ENCODE data around the gene ARF3. TPM values are rescaled to one million over a fixed set of nuclear protein-coding genes. Genes with fewer than 3 reads are reported as not detected.

The ARF3 gene
- total and polyA plus RNA-seq, 9 of the 15 experiments (the other 6 are each of a cell fraction or from before 2014, with no cell fraction given): 5.9 to 170 (median 64.4) TPM

GRCh38 chr12:48952691-48953090 lies 4.6 kb downstream of the ARF3 start:
- POLR2A ChIA-PET: interaction anchor here (0.6 to 2.0 kb wide), 4 partner anchors 9 to 568 kb away, joined by 3 to 7 read pairs (median 5); no protein-coding TSS in a partner anchor
- BruUV-seq (replicated peaks): no TSS peak

More at GRCh38 chr12:48952691-48953090, 4.6 kb downstream of the ARF3 start:
- intact Hi-C loops (cut with micrococcal nuclease) (no loop called here), in situ Hi-C loops (cut with MboI) (no loop called here)
- peaks cover 75% of the 10 kb centered on the region for H3K79me2 ChIP-seq (ENCODE audit: control insufficient read depth, insufficient read depth, low read length)
- FAIRE-seq: no peak
- TF ChIP-seq ETV6 (IDR thresholded peaks at IDR 0.05; ENCODE audit: borderline replicate concordance in 1 of 2, low read depth in 2 of 2, low read length in 1 of 2) (no peak), ETV6 (CRISPR knock-in tag; IDR thresholded peaks at IDR 0.05; ENCODE audit: borderline replicate concordance) (no peak), ZNF512 (tag; IDR thresholded peaks at IDR 0.05) (no peak)
- TF ChIP-seq, protein P1, sequence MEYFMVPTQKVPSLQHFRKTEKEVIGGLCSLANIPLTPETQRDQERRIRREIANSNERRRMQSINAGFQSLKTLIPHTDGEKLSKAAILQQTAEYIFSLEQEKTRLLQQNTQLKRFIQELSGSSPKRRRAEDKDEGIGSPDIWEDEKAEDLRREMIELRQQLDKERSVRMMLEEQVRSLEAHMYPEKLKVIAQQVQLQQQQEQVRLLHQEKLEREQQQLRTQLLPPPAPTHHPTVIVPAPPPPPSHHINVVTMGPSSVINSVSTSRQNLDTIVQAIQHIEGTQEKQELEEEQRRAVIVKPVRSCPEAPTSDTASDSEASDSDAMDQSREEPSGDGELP (CRISPR knock-in tag; IDR thresholded peaks at IDR 0.05; ENCODE audit: borderline replicate concordance): peak; percentile 90
- no peak overlapping the region for H3K27ac ChIP-seq (ENCODE audit: extremely low read depth, low read depth, low read length)
- CTCF ChIA-PET (ENCODE audit: low intra/inter-chr PET ratio): no interaction called here
- H3K4me3 ChIP-seq: no peak overlapping the region
- H4K20me1 ChIP-seq (replicated peaks; ENCODE audit: control insufficient read depth, insufficient read depth, low read length): peaks cover 6% of the 10 kb centered on the region; the same call in 1 of the 2 replicates
- ATAC-seq: no peak
- H3K4me2 ChIP-seq (ENCODE audit: insufficient read depth, low read length): no peak overlapping the region
- H3K36me3 ChIP-seq (ENCODE audit: control insufficient read depth, insufficient read depth, low read length): peaks cover 54% of the 10 kb centered on the region
- H2AFZ ChIP-seq (ENCODE audit: low read depth, low read length): no peak overlapping the region
- H3K4me1 ChIP-seq (replicated peaks in 1 of 2; ENCODE audit: control insufficient read depth in 2 of 2, insufficient read depth in 2 of 2, low read length in 2 of 2): peaks cover 13 to 20% of the 10 kb centered on the region in 2 experiments; a peak in 4 of 5 replicates
- H3K9ac ChIP-seq (ENCODE audit: insufficient read depth in 1 of 2, low read depth in 2 of 2, low read length in 2 of 2): 0 out of 4 replicates have a peak overlapping the region, but pooled peaks of 1 of the 2 experiments have one; percentile 1
- WGBS (ENCODE audit: insufficient coverage, low coverage, missing lambda C conversion rate): 77% methylated on average over 4 of the region's 4 CpGs
- no peaks in the 10 kb centered on the region for H3K27me3 ChIP-seq (ENCODE audit: control insufficient read depth in 2 of 2, insufficient read depth in 2 of 2, low read length in 2 of 2)
- no peaks in the 10 kb centered on the region for H3K9me3 ChIP-seq (replicated peaks; ENCODE audit: control insufficient read depth, insufficient read depth, low read depth, low read length)
- peaks cover 4% of the 10 kb centered on the region for H3K9me1 ChIP-seq (ENCODE audit: control insufficient read depth, insufficient read depth, low read length)
- DNase-seq (ENCODE audit: extremely low read depth in 1 of 4, low spot score in 3 of 4): no peak

Measured in K562 (cell line).